Measurements from ENCODE around the gene LY6G6F.

- TF ChIP-seq CTCF (IDR thresholded peaks at IDR 0.05; ENCODE audit: extremely low read depth in 1 of 2, insufficient read depth in 1 of 2, low read depth in 1 of 2, low read length in 2 of 2) (no peak), POLR2A (IDR thresholded peaks at IDR 0.05; ENCODE audit: low read depth, low read length) (no peak), MAX (IDR thresholded peaks at IDR 0.05; ENCODE audit: insufficient read depth, insufficient read length) (no peak), JUN (IDR thresholded peaks at IDR 0.05; ENCODE audit: borderline replicate concordance, insufficient read depth, insufficient read length, low read depth) (no peak), EZH2 (IDR thresholded peaks at IDR 0.05; ENCODE audit: borderline replicate concordance, low read depth, low read length, severe bottlenecking) (no peak), POLR2AphosphoS5 (IDR thresholded peaks at IDR 0.05; ENCODE audit: insufficient read depth, low read depth, low read length) (no peak), MYC (IDR thresholded peaks at IDR 0.05; ENCODE audit: low read depth, low read length) (no peak), GATA2 (IDR thresholded peaks at IDR 0.05; ENCODE audit: insufficient read depth, insufficient read length, low read depth, low read length) (no peak), FOS (IDR thresholded peaks at IDR 0.05; ENCODE audit: borderline replicate concordance, insufficient read depth, low read length) (no peak)
Observed at GRCh38 chr6:31683591-31683990, 23.1 kb upstream of the LY6G6F start.

Measured in endothelial cell of umbilical vein (primary cell).